Fibroblast of mammary gland (primary cell): ENCODE measurements around the gene FGFR3.

Source experiments
- DNase-seq: peaks from one replicate; pipeline ENCODE4 v3.0.0-alpha.2; 2010; ENCODE audit warnings: low read depth
- H3K4me3 ChIP-seq: 2 replicates; pipeline ENCODE4 v1.5.1; 2011; ENCODE audit warnings: low read depth, mild to moderate bottlenecking, low read length, moderate library complexity; ENCODE audit not compliant: control insufficient read depth
- CTCF ChIP-seq: conservative IDR thresholded peaks from 2 replicates; pipeline ENCODE4 v1.5.1; 2011; ENCODE audit warnings: low read depth, low read length, inconsistent platforms; ENCODE audit not compliant: control insufficient read depth, insufficient read depth

The FGFR3 gene

GRCh38 chr4:1815997-1816860 lies 23.1 kb downstream of the FGFR3 start:
- TF ChIP-seq CTCF, result no peak
- no peak overlapping the region for H3K4me3 ChIP-seq
- DNase-seq, result no peak

- H3K4me3 ChIP-seq, result no peak overlapping the region
- no peak for DNase-seq
- no peak for TF ChIP-seq CTCF
Measured at GRCh38 chr4:1819284-1819683, 26.2 kb downstream of the FGFR3 start.

- TF ChIP-seq CTCF, result no peak
- no peak for DNase-seq
Measured at GRCh38 chr4:1819816-1820215, 26.7 kb downstream of the FGFR3 start.

GRCh38 chr4:1821679-1822567 lies 28.8 kb downstream of the FGFR3 start:
- no peak for TF ChIP-seq CTCF
- no peak for DNase-seq
- H3K4me3 ChIP-seq, result no peak overlapping the region

More at GRCh38 chr4:1819816-1820215, 26.7 kb downstream of the FGFR3 start:
- H3K4me3 ChIP-seq, result no peak overlapping the region

GRCh38 chr4:1822568-1823544 lies 29.8 kb downstream of the FGFR3 start:
- no peak for TF ChIP-seq CTCF
- no peak for DNase-seq
- H3K4me3 ChIP-seq, result no peak overlapping the region

GRCh38 chr4:1823545-1823932 lies 30.4 kb downstream of the FGFR3 start:
- TF ChIP-seq CTCF, result no peak
- DNase-seq, result no peak
- H3K4me3 ChIP-seq, result no peak overlapping the region
